HEK293 (cell line): ENCODE data around the gene FNDC5.
A peak's percentile ranks its signal among the peaks of the same experiment; 100 is the strongest.

Experiments used
- GLI4 ChIP-seq: fragments of 450-650 bp; formaldehyde crosslinking; IDR thresholded peaks from 2 replicates; pipeline ENCODE4 v1.5.1; 2016; ENCODE audit warnings: missing biosample characterization, missing genetic modification characterization
- GLIS1 ChIP-seq: fragments of 450-650 bp; formaldehyde crosslinking; IDR thresholded peaks from 2 replicates; pipeline ENCODE4 v1.5.1; 2016; ENCODE audit warnings: missing biosample characterization, missing genetic modification characterization
- HOXA7 ChIP-seq: sonication (generic); formaldehyde crosslinking; IDR thresholded peaks from 2 replicates; pipeline ENCODE4 v1.8.1; 2022; ENCODE audit warnings: missing genetic modification reagents, borderline replicate concordance
- HOXD13 ChIP-seq: sonication (generic); formaldehyde crosslinking; IDR thresholded peaks from 2 replicates; pipeline ENCODE4 v1.8.0; 2022; ENCODE audit warnings: missing genetic modification reagents, borderline replicate concordance
- KLF7 ChIP-seq: fragments of 450-650 bp; formaldehyde crosslinking; IDR thresholded peaks from 2 replicates; pipeline ENCODE4 v1.5.1; 2016; ENCODE audit warnings: missing biosample characterization, missing genetic modification characterization, borderline replicate concordance
- REPIN1 ChIP-seq: fragments of 450-650 bp; formaldehyde crosslinking; IDR thresholded peaks from 2 replicates; pipeline ENCODE4 v1.5.1; 2017; ENCODE audit warnings: missing biosample characterization, missing genetic modification characterization, low read depth
- SCRT1 ChIP-seq: fragments of 450-650 bp; formaldehyde crosslinking; IDR thresholded peaks from 2 replicates; pipeline ENCODE4 v1.5.1; 2016; ENCODE audit warnings: missing biosample characterization, missing genetic modification characterization, borderline replicate concordance
- ZFHX2 ChIP-seq: fragments of 450-650 bp; formaldehyde crosslinking; conservative IDR thresholded peaks from 2 replicates; pipeline ENCODE4 v1.5.1; 2016; ENCODE audit warnings: missing biosample characterization, missing genetic modification characterization
- ZNF16 ChIP-seq: fragments of 450-650 bp; formaldehyde crosslinking; IDR thresholded peaks from 2 replicates; pipeline ENCODE4 v1.5.1; 2016; ENCODE audit warnings: low read depth, missing biosample characterization, missing genetic modification characterization
- ZNF341 ChIP-seq: fragments of 450-650 bp; formaldehyde crosslinking; IDR thresholded peaks from 2 replicates; pipeline ENCODE4; 2016; ENCODE audit warnings: low read depth, missing biosample characterization, missing genetic modification characterization
- ZNF501 ChIP-seq: fragments of 450-650 bp; formaldehyde crosslinking; IDR thresholded peaks from 2 replicates; pipeline ENCODE4 v1.5.1; 2016; ENCODE audit warnings: missing biosample characterization, missing genetic modification characterization
- ZNF548 ChIP-seq: fragments of 450-650 bp; formaldehyde crosslinking; IDR thresholded peaks from 2 replicates; pipeline ENCODE4 v1.5.1; 2016; ENCODE audit warnings: missing biosample characterization, missing genetic modification characterization
- ZNF623 ChIP-seq: fragments of 450-650 bp; formaldehyde crosslinking; IDR thresholded peaks from 2 replicates; pipeline ENCODE4 v1.5.1; 2016; ENCODE audit warnings: missing biosample characterization, missing genetic modification characterization
- ZNF654 ChIP-seq: fragments of 450-650 bp; formaldehyde crosslinking; IDR thresholded peaks from 2 replicates; pipeline ENCODE4 v1.5.1; 2016; ENCODE audit warnings: low read depth, missing biosample characterization, missing genetic modification characterization
- ZNF658 ChIP-seq: fragments of 450-650 bp; formaldehyde crosslinking; IDR thresholded peaks from 2 replicates; pipeline ENCODE4; 2016; ENCODE audit warnings: missing biosample characterization, missing genetic modification characterization
- ZNF660 ChIP-seq: fragments of 450-650 bp; IDR thresholded peaks from 2 replicates; pipeline ENCODE4 v1.5.1; 2018; ENCODE audit warnings: missing biosample characterization, mild to moderate bottlenecking, missing genetic modification characterization
- ZNF701 ChIP-seq: fragments of 450-650 bp; formaldehyde crosslinking; IDR thresholded peaks from 2 replicates; pipeline ENCODE4 v1.5.1; 2016; ENCODE audit warnings: missing biosample characterization, missing genetic modification characterization
- ZNF777 ChIP-seq: fragments of 450-650 bp; formaldehyde crosslinking; IDR thresholded peaks from 2 replicates; pipeline ENCODE4 v1.5.1; 2017; ENCODE audit warnings: missing biosample characterization, missing genetic modification characterization, borderline replicate concordance
- TF ChIP-seq, protein P1 (sequence below): fragments of 450-650 bp; formaldehyde crosslinking; IDR thresholded peaks from 2 replicates; pipeline ENCODE4 v1.5.1; 2016; ENCODE audit warnings: missing biosample characterization, missing genetic modification characterization
- TF ChIP-seq, protein P2 (sequence below): fragments of 450-650 bp; formaldehyde crosslinking; IDR thresholded peaks from 2 replicates; pipeline ENCODE4 v1.5.1; 2016; ENCODE audit warnings: missing biosample characterization, missing genetic modification characterization
- TF ChIP-seq, protein P3 (sequence below): fragments of 450-650 bp; formaldehyde crosslinking; IDR thresholded peaks from 2 replicates; pipeline ENCODE4 v1.5.1; 2016; ENCODE audit warnings: missing biosample characterization, missing genetic modification characterization
- TF ChIP-seq, protein P4 (sequence below): fragments of 450-650 bp; formaldehyde crosslinking; IDR thresholded peaks from 2 replicates; pipeline ENCODE4 v1.5.1; 2016; ENCODE audit warnings: missing biosample characterization, missing genetic modification characterization
- TF ChIP-seq, protein P5 (sequence below): fragments of 450-650 bp; formaldehyde crosslinking; IDR thresholded peaks from 2 replicates; pipeline ENCODE4 v1.5.1; 2016; ENCODE audit warnings: missing biosample characterization, missing genetic modification characterization, low read depth
- TF ChIP-seq, protein P6 (sequence below): fragments of 450-650 bp; formaldehyde crosslinking; IDR thresholded peaks from 2 replicates; pipeline ENCODE4 v1.5.1; 2017; ENCODE audit warnings: missing biosample characterization, mild to moderate bottlenecking, missing genetic modification characterization, moderate library complexity

FNDC5 gene

GRCh38 chr1:32874860-32875752 is 4.4 kb upstream of the FNDC5 start (continued):
- TF ChIP-seq, protein P1, sequence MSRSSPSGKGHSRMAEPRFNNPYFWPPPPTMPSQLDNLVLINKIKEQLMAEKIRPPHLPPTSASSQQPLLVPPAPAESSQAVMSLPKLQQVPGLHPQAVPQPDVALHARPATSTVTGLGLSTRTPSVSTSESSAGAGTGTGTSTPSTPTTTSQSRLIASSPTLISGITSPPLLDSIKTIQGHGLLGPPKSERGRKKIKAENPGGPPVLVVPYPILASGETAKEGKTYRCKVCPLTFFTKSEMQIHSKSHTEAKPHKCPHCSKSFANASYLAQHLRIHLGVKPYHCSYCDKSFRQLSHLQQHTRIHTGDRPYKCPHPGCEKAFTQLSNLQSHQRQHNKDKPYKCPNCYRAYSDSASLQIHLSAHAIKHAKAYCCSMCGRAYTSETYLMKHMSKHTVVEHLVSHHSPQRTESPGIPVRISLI = no peak
- TF ChIP-seq ZNF501 (no peak), HOXD13 (CRISPR knock-in tag) (no peak), ZNF660 (tag by site-specific recombination) (no peak), ZNF701 (tag by site-specific recombination) (no peak), KLF7 (no peak), ZFHX2 (tag by site-specific recombination) (peak; percentile 67), ZNF658 (tag by site-specific recombination) (no peak), ZNF548 (tag by site-specific recombination) (no peak), SCRT1 (tag by site-specific recombination) (no peak), REPIN1 (tag by site-specific recombination) (no peak), ZNF341 (tag by site-specific recombination) (no peak), HOXA7 (CRISPR knock-in tag) (no peak), ZNF16 (tag by site-specific recombination) (no peak), GLI4 (no peak), ZNF777 (tag by site-specific recombination) (no peak), GLIS1 (peak; percentile 88), ZNF654 (tag by site-specific recombination) (no peak), ZNF623 (tag by site-specific recombination) (peak; percentile 95)
- TF ChIP-seq, protein P2, sequence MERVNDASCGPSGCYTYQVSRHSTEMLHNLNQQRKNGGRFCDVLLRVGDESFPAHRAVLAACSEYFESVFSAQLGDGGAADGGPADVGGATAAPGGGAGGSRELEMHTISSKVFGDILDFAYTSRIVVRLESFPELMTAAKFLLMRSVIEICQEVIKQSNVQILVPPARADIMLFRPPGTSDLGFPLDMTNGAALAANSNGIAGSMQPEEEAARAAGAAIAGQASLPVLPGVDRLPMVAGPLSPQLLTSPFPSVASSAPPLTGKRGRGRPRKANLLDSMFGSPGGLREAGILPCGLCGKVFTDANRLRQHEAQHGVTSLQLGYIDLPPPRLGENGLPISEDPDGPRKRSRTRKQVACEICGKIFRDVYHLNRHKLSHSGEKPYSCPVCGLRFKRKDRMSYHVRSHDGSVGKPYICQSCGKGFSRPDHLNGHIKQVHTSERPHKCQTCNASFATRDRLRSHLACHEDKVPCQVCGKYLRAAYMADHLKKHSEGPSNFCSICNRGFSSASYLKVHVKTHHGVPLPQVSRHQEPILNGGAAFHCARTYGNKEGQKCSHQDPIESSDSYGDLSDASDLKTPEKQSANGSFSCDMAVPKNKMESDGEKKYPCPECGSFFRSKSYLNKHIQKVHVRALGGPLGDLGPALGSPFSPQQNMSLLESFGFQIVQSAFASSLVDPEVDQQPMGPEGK = peak; percentile 19; the same call in 1 of the 2 replicates
- TF ChIP-seq, protein P3, sequence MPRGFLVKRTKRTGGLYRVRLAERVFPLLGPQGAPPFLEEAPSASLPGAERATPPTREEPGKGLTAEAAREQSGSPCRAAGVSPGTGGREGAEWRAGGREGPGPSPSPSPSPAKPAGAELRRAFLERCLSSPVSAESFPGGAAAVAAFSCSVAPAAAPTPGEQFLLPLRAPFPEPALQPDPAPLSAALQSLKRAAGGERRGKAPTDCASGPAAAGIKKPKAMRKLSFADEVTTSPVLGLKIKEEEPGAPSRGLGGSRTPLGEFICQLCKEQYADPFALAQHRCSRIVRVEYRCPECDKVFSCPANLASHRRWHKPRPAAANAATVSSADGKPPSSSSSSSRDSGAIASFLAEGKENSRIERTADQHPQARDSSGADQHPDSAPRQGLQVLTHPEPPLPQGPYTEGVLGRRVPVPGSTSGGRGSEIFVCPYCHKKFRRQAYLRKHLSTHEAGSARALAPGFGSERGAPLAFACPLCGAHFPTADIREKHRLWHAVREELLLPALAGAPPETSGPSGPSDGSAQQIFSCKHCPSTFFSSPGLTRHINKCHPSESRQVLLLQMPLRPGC (tag by site-specific recombination) = no peak
- TF ChIP-seq, protein P4, sequence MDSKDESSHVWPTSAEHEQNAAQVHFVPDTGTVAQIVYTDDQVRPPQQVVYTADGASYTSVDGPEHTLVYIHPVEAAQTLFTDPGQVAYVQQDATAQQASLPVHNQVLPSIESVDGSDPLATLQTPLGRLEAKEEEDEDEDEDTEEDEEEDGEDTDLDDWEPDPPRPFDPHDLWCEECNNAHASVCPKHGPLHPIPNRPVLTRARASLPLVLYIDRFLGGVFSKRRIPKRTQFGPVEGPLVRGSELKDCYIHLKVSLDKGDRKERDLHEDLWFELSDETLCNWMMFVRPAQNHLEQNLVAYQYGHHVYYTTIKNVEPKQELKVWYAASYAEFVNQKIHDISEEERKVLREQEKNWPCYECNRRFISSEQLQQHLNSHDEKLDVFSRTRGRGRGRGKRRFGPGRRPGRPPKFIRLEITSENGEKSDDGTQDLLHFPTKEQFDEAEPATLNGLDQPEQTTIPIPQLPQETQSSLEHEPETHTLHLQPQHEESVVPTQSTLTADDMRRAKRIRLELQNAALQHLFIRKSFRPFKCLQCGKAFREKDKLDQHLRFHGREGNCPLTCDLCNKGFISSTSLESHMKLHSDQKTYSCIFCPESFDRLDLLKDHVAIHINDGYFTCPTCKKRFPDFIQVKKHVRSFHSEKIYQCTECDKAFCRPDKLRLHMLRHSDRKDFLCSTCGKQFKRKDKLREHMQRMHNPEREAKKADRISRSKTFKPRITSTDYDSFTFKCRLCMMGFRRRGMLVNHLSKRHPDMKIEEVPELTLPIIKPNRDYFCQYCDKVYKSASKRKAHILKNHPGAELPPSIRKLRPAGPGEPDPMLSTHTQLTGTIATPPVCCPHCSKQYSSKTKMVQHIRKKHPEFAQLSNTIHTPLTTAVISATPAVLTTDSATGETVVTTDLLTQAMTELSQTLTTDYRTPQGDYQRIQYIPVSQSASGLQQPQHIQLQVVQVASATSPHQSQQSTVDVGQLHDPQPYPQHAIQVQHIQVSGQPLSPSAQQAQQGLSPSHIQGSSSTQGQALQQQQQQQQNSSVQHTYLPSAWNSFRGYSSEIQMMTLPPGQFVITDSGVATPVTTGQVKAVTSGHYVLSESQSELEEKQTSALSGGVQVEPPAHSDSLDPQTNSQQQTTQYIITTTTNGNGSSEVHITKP (tag by site-specific recombination) = 0 out of 2 replicates have a peak, but pooled peaks have one; percentile 11
- TF ChIP-seq, protein P5, sequence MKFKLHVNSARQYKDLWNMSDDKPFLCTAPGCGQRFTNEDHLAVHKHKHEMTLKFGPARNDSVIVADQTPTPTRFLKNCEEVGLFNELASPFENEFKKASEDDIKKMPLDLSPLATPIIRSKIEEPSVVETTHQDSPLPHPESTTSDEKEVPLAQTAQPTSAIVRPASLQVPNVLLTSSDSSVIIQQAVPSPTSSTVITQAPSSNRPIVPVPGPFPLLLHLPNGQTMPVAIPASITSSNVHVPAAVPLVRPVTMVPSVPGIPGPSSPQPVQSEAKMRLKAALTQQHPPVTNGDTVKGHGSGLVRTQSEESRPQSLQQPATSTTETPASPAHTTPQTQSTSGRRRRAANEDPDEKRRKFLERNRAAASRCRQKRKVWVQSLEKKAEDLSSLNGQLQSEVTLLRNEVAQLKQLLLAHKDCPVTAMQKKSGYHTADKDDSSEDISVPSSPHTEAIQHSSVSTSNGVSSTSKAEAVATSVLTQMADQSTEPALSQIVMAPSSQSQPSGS (tag by site-specific recombination) = 0 out of 2 replicates have a peak, but pooled peaks have one; percentile 29
- TF ChIP-seq, protein P6, sequence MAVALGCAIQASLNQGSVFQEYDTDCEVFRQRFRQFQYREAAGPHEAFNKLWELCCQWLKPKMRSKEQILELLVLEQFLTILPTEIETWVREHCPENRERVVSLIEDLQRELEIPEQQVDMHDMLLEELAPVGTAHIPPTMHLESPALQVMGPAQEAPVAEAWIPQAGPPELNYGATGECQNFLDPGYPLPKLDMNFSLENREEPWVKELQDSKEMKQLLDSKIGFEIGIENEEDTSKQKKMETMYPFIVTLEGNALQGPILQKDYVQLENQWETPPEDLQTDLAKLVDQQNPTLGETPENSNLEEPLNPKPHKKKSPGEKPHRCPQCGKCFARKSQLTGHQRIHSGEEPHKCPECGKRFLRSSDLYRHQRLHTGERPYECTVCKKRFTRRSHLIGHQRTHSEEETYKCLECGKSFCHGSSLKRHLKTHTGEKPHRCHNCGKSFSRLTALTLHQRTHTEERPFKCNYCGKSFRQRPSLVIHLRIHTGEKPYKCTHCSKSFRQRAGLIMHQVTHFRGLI (tag by site-specific recombination) = no peak
- TF ChIP-seq, all 188 proteins: peak for 10
